Activated T-helper 2 cell treated with anti-CD3 and anti-CD28 coated beads, Interferon-gamma antibody, Interleukin-2, Interleukin-4, amounts not matched to agents 10 μg/mL and 5 μg/mL and 100 μg/mL, durations not matched to agents 14 hours and 24 hours and 36 hours (primary cell): Measurements from ENCODE around the gene RASSF4. TPM values are rescaled to one million over a fixed set of nuclear protein-coding genes. Genes with fewer than 3 reads are reported as not detected.

ENCODE experiments used
- DNase-seq: peaks from one replicate; pipeline ENCODE4 v3.0.0; 2021; ENCODE audit warnings: low spot score
- H3K27ac Mint-ChIP-seq: one replicate; pipeline ENCODE4 v1.8.0; 2021; ENCODE audit warnings: mixed read lengths
- H3K27me3 Mint-ChIP-seq: one replicate; pipeline ENCODE4 v1.8.0; 2021; ENCODE audit warnings: low read depth, mixed read lengths
- H3K36me3 Mint-ChIP-seq: one replicate; pipeline ENCODE4 v1.8.0; 2021; ENCODE audit warnings: low read depth, mixed read lengths
- H3K4me1 Mint-ChIP-seq: one replicate; pipeline ENCODE4 v1.8.0; 2021; ENCODE audit warnings: low read depth, mixed read lengths
- H3K4me3 Mint-ChIP-seq: one replicate; pipeline ENCODE4 v1.8.0; 2021; ENCODE audit warnings: low read depth, mild to moderate bottlenecking, moderate library complexity, mixed read lengths
- H3K9me3 Mint-ChIP-seq: one replicate; pipeline ENCODE4 v1.8.0; 2021; ENCODE audit warnings: mixed read lengths
- intact Hi-C: fragments of 100-400 bp; cut with micrococcal nuclease; formaldehyde crosslinking; loops from one replicate; pipeline ENCODE4 v1.15.1; 2023
- total RNA-seq: library from RNA; stranded (reverse); gene quantifications from 2 replicates; pipeline ENCODE4 v1.2.3, GENCODE V29; 2022

Gene RASSF4
- total RNA-seq, 1 donor from 2014 or later, result 0.66 TPM

DNA sequence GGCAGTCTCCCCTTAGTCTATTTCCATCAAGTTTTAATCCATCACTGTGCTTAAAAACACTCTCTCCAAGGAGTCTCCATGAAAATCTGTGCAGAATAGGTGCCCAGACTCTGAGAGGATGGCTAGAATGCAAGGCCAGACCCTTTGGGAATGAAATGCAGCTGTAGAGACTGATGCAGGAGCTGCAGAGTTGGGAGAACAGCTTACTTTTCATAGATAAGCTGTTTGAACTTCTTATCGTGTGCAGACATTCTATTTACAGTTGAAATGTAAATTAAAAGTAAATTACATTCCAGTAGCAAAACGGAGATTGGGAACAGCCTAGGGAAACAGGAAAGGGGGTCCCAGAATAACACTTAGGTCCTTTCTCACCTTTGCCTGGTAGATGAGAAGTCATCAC is 56.0 kb downstream of the RASSF4 start:
- Mint-ChIP-seq H3K4me1 (no peaks in the 10 kb centered on the region), H3K4me3 (no peak overlapping the region), H3K27ac (no peak overlapping the region), H3K36me3 (no peaks in the 10 kb centered on the region), H3K9me3 (no peaks in the 10 kb centered on the region), H3K27me3 (peaks cover 18% of the 10 kb centered on the region)
- intact Hi-C loops, result no loop called here
- DNase-seq, result no peak

DNA sequence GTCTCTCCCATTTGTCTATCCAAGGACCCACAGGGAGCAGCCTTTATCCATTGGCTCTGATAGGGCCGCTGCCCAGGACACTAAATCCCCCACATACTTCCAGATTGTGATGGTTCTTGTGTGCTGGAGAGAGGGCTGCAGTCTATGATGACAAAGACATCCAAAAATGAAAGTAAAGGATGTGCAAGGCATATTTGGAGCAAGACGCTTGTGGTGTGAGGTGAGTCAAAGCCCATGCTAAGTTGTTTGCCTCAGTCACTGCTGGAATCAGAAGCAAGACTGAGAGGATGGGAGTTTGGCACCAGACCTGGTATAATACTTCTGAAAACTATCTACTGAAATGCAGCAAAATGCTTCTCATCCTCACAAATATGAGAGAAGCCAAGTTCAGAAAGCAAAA is 63.8 kb downstream of the RASSF4 start:
- no peaks in the 10 kb centered on the region for H3K9me3 Mint-ChIP-seq
- intact Hi-C loops, result no loop called here
- H3K4me1 Mint-ChIP-seq, result no peaks in the 10 kb centered on the region
- peaks cover 3% of the 10 kb centered on the region for H3K27me3 Mint-ChIP-seq
- no peak overlapping the region for H3K27ac Mint-ChIP-seq
- DNase-seq, result no peak
- H3K4me3 Mint-ChIP-seq, result no peak overlapping the region
- no peaks in the 10 kb centered on the region for H3K36me3 Mint-ChIP-seq

DNA sequence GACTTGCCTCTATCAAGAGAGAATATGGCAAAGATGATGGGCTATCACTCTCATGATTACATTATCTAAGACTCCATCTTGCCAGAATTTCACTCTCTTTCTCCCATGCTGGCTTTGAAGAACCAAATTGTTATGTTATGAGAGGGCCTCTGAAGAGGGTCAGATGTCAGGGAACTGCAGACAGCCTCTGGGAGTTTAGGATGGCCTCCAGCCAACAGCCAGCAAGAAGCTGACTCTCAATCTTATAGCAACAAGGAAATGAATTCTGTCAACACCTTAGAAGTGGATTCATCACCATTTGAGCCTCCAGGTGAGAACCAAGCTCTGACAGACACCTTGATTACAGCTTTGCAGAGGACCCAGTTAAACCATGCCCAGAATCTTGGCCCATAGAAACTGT is 74.7 kb downstream of the RASSF4 start:
- H3K27me3 Mint-ChIP-seq, result peaks cover 3% of the 10 kb centered on the region
- H3K4me3 Mint-ChIP-seq, result no peak overlapping the region
- intact Hi-C loops, result no loop called here
- H3K36me3 Mint-ChIP-seq, result no peaks in the 10 kb centered on the region
- no peak for DNase-seq
- peaks cover 25% of the 10 kb centered on the region for H3K9me3 Mint-ChIP-seq
- no peaks in the 10 kb centered on the region for H3K4me1 Mint-ChIP-seq
- no peak overlapping the region for H3K27ac Mint-ChIP-seq

DNA sequence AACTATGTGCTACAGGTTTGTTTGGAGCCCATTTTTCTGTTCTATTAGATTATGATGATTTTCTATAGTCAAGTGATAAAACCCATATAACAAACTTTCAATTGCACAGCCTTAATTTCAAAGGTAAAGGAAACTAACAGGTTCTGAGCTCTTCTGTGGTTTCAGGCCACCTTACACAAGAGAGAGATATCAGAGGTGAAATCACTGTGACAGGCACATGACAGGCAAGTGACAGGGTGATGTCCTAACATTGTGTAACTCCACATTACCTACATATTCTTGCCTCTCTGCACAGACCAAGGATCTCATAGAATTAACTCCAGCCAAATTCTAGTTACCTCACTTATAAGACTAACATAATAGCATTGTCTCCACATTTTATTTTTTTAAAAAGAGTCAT is 76.1 kb downstream of the RASSF4 start:
- intact Hi-C loops, result no loop called here
- no peaks in the 10 kb centered on the region for H3K4me1 Mint-ChIP-seq

DNA sequence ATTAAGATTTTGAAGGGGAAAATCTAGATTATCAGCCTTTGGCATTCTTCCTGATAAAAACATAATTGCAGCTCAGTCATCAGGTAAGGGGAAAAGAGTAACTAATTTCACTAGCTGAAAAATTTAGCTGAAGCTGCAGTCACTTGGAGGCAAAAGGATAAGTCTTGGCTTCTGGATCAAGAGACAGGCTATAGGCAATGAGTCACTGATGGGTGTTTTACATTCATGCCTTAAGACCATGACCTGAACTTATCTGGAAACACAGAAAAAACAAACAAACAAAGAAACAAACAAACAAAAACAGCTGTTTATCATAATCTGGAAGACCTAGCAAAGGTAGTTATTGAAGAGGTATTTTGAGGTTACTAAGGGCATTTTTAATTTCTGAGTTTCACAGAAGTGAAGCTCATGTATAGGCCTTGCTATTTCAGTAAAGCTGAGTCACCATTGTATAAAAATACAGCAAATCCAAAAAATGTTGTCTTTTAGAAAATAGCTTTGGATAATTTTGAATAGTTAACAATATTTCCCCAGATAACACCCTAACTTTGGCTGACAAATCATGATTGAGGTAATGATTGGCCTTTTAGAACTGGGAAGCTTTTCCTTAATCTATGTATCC is 81.4 kb downstream of the RASSF4 start:
- no peak overlapping the region for H3K4me3 Mint-ChIP-seq
- H3K27ac Mint-ChIP-seq, result no peak overlapping the region
- no peaks in the 10 kb centered on the region for H3K4me1 Mint-ChIP-seq
- no peaks in the 10 kb centered on the region for H3K9me3 Mint-ChIP-seq
- H3K36me3 Mint-ChIP-seq, result no peaks in the 10 kb centered on the region
- DNase-seq, result no peak
- intact Hi-C loops, result no loop called here
- H3K27me3 Mint-ChIP-seq, result peaks cover 6% of the 10 kb centered on the region

More for the DNA sequence above, 76.1 kb downstream of the RASSF4 start:
- no peak for DNase-seq
- H3K4me3 Mint-ChIP-seq, result no peak overlapping the region
- H3K36me3 Mint-ChIP-seq, result no peaks in the 10 kb centered on the region
- H3K27me3 Mint-ChIP-seq, result peaks cover 5% of the 10 kb centered on the region
- H3K27ac Mint-ChIP-seq, result no peak overlapping the region
- peaks cover 14% of the 10 kb centered on the region for H3K9me3 Mint-ChIP-seq

DNA sequence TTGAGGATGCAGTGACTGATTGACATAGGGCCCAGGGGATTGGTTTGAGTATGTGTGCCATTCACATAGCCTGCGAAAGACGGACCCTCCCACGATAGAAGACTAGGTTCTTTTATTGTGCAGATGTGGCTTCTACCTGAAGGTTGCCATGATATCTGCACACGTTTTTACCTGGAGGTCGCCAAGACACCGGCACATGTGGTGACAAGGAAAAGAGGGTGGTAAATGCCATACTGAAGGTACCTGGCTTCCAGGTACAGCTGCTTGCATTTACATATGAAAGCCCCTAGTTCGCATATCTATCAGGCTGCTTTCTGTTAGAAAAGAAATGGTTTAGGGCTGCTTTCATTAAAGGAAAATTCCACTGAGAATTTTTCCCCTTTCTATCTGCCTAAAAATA is 84.7 kb downstream of the RASSF4 start:
- Mint-ChIP-seq H3K4me3 (no peak overlapping the region), H3K9me3 (peaks cover 5% of the 10 kb centered on the region), H3K36me3 (no peaks in the 10 kb centered on the region), H3K4me1 (no peaks in the 10 kb centered on the region), H3K27ac (no peak overlapping the region), H3K27me3 (peaks cover 5% of the 10 kb centered on the region)
- intact Hi-C loops, result no loop called here
- no peak for DNase-seq

Other genes starting within 250 kb of the RASSF4 start
- gene TMEM72, start 48.5 kb upstream of the RASSF4 start, total RNA-seq, result not detected in 2 replicates
- gene DEPP1, start 19.0 kb downstream of the RASSF4 start, total RNA-seq, result 0.64 and 1.5 TPM in 2 replicates
- 24.6 and 25.6 TPM in 2 replicates for gene ZNF22, start 41.1 kb downstream of the RASSF4 start, total RNA-seq